Measurements from ENCODE around the gene BRI3BP. TPM values are rescaled to one million over a fixed set of nuclear protein-coding genes. Genes with fewer than 3 reads are reported as not detected.
A peak's percentile ranks its signal among the peaks of the same experiment; 100 is the strongest.

The BRI3BP gene
- total RNA-seq, 1 donor from 2014 or later = 4.4 TPM

- Histone ChIP-seq H3K36me3 (no peaks in the 10 kb centered on the region), H3K27ac (no peak overlapping the region), H3K4me1 (peaks cover 21% of the 10 kb centered on the region), H3K9me3 (no peaks in the 10 kb centered on the region), H3K27me3 (no peaks in the 10 kb centered on the region), H3K4me3 (peak overlapping the region; percentile 52 to 57)
- DNase-seq (ENCODE audit: extremely low spot score in 2 of 2) = no peak
- intact Hi-C loops (cut with DNase I) = no loop called here
- TF ChIP-seq CTCF (IDR thresholded peaks at IDR 0.05) = no peak
- TF ChIP-seq POLR2AphosphoS5 (IDR thresholded peaks at IDR 0.05; ENCODE audit: insufficient read depth in 1 of 2, low read depth in 1 of 2) = no peak
- TF ChIP-seq POLR2A (IDR thresholded peaks at IDR 0.05) = no peak
These were observed 1.1 kb downstream of the BRI3BP start for GRCh38 chr12:124994437-124994975.

GRCh38 chr12:124995200-124995961 is 1.9 kb downstream of the BRI3BP start:
- H3K4me1 ChIP-seq = peaks cover 21% of the 10 kb centered on the region
- H3K27ac ChIP-seq = no peak overlapping the region
- intact Hi-C loops (cut with DNase I) = no loop called here
- no peaks in the 10 kb centered on the region for H3K36me3 ChIP-seq
- H3K9me3 ChIP-seq = no peaks in the 10 kb centered on the region
- no peak overlapping the region for H3K4me3 ChIP-seq
- DNase-seq (ENCODE audit: extremely low spot score in 2 of 2) = no peak
- no peaks in the 10 kb centered on the region for H3K27me3 ChIP-seq
- TF ChIP-seq POLR2AphosphoS5 (IDR thresholded peaks at IDR 0.05; ENCODE audit: insufficient read depth in 1 of 2, low read depth in 1 of 2) (no peak), POLR2A (IDR thresholded peaks at IDR 0.05) (no peak), CTCF (IDR thresholded peaks at IDR 0.05) (no peak)

- no peak overlapping the region for H3K27ac ChIP-seq
- TF ChIP-seq POLR2A (IDR thresholded peaks at IDR 0.05) (no peak), CTCF (IDR thresholded peaks at IDR 0.05) (no peak), POLR2AphosphoS5 (IDR thresholded peaks at IDR 0.05; ENCODE audit: insufficient read depth in 1 of 2, low read depth in 1 of 2) (no peak)
- H3K4me1 ChIP-seq = peaks cover 11% of the 10 kb centered on the region
- no peak overlapping the region for H3K4me3 ChIP-seq
- no peak for DNase-seq (ENCODE audit: extremely low spot score in 2 of 2)
- no peaks in the 10 kb centered on the region for H3K9me3 ChIP-seq
- intact Hi-C loops (cut with DNase I) = no loop called here
- H3K27me3 ChIP-seq = no peaks in the 10 kb centered on the region
- H3K36me3 ChIP-seq = no peaks in the 10 kb centered on the region
These were observed 5.3 kb downstream of the BRI3BP start for GRCh38 chr12:124998705-124999104.

- no peak overlapping the region for H3K4me3 ChIP-seq
- no peak for DNase-seq (ENCODE audit: extremely low spot score in 2 of 2)
- no peak for TF ChIP-seq POLR2A (IDR thresholded peaks at IDR 0.05)
- no peak for TF ChIP-seq POLR2AphosphoS5 (IDR thresholded peaks at IDR 0.05; ENCODE audit: insufficient read depth in 1 of 2, low read depth in 1 of 2)
- TF ChIP-seq CTCF (IDR thresholded peaks at IDR 0.05) = no peak
These were observed 8.2 kb downstream of the BRI3BP start for GRCh38 chr12:125001636-125002035.

GRCh38 chr12:125003021-125003420 is 9.6 kb downstream of the BRI3BP start:
- Histone ChIP-seq H3K4me1 (no peaks in the 10 kb centered on the region), H3K27me3 (no peaks in the 10 kb centered on the region), H3K9me3 (no peaks in the 10 kb centered on the region), H3K4me3 (no peak overlapping the region), H3K27ac (no peak overlapping the region), H3K36me3 (no peaks in the 10 kb centered on the region)
- intact Hi-C loops (cut with DNase I) = no loop called here
- TF ChIP-seq CTCF (IDR thresholded peaks at IDR 0.05) = no peak
- TF ChIP-seq POLR2A (IDR thresholded peaks at IDR 0.05) = no peak
- no peak for TF ChIP-seq POLR2AphosphoS5 (IDR thresholded peaks at IDR 0.05; ENCODE audit: insufficient read depth in 1 of 2, low read depth in 1 of 2)
- DNase-seq (ENCODE audit: extremely low spot score in 2 of 2) = no peak

More at GRCh38 chr12:125001636-125002035, 8.2 kb downstream of the BRI3BP start:
- intact Hi-C loops (cut with DNase I) = no loop called here
- Histone ChIP-seq H3K4me1 (no peaks in the 10 kb centered on the region), H3K27me3 (no peaks in the 10 kb centered on the region), H3K9me3 (no peaks in the 10 kb centered on the region), H3K27ac (no peak overlapping the region), H3K36me3 (no peaks in the 10 kb centered on the region)
